GM20000 (cell line): Measurements from ENCODE around the gene C1RL.

Experiments used
- DNase-seq: peaks from one replicate; pipeline ENCODE4 v3.0.0; 2012; ENCODE audit warnings: low spot score
- TF ChIP-seq, protein P1 (sequence below): IDR thresholded peaks from 2 replicates; pipeline ENCODE4 v1.5.1; 2012; ENCODE audit warnings: mild to moderate bottlenecking, control low read depth; ENCODE audit errors: extremely low read depth, missing control alignments

The C1RL gene, protein sequence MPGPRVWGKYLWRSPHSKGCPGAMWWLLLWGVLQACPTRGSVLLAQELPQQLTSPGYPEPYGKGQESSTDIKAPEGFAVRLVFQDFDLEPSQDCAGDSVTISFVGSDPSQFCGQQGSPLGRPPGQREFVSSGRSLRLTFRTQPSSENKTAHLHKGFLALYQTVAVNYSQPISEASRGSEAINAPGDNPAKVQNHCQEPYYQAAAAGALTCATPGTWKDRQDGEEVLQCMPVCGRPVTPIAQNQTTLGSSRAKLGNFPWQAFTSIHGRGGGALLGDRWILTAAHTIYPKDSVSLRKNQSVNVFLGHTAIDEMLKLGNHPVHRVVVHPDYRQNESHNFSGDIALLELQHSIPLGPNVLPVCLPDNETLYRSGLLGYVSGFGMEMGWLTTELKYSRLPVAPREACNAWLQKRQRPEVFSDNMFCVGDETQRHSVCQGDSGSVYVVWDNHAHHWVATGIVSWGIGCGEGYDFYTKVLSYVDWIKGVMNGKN

DNA sequence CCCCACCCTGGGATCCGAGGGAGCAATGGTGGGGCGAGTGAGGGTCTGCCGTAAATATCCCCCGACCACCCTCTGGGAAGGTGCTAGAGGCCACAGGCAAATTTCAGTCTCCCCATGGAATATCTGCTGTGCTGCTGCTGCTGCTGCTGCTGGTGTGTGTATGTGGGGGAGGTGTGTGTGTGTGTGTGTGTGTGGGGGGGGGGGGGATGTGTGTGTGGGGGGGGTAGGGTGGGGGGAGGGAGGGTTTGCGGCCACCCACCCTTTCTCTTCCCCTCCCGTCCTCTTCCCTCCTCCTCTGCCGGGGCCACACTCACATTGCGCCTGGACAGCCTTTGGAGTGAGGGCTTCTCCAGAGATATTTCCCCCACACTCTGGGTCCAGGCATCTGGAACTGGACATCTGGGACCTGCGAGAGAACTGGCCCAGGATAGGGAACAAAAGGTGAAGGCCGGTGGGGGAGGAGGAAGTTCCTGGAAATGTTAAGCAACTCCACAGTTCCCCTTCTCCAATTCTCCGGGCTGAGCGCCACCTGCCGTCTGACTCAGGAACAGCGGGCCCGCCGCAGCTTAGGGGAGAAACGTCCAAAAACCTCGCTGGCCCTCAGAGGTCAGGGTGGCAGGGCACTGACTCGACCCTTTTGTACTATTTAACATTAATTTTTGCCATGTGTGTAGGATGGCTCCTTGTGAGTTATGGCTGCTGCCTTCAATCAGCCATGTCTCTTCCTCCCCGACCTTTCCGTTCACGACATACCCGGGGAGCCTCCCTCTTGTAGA, at the start of gene C1RL:
Gene C1RL (minus strand): TSS at position 419 of the 776 bp plus-strand sequence. CDS start 34 bp downstream, at position 385.
- DNase-seq, result peak; percentile 64
- TF ChIP-seq, protein P1, sequence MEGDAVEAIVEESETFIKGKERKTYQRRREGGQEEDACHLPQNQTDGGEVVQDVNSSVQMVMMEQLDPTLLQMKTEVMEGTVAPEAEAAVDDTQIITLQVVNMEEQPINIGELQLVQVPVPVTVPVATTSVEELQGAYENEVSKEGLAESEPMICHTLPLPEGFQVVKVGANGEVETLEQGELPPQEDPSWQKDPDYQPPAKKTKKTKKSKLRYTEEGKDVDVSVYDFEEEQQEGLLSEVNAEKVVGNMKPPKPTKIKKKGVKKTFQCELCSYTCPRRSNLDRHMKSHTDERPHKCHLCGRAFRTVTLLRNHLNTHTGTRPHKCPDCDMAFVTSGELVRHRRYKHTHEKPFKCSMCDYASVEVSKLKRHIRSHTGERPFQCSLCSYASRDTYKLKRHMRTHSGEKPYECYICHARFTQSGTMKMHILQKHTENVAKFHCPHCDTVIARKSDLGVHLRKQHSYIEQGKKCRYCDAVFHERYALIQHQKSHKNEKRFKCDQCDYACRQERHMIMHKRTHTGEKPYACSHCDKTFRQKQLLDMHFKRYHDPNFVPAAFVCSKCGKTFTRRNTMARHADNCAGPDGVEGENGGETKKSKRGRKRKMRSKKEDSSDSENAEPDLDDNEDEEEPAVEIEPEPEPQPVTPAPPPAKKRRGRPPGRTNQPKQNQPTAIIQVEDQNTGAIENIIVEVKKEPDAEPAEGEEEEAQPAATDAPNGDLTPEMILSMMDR, result peak; percentile 95

DNA sequence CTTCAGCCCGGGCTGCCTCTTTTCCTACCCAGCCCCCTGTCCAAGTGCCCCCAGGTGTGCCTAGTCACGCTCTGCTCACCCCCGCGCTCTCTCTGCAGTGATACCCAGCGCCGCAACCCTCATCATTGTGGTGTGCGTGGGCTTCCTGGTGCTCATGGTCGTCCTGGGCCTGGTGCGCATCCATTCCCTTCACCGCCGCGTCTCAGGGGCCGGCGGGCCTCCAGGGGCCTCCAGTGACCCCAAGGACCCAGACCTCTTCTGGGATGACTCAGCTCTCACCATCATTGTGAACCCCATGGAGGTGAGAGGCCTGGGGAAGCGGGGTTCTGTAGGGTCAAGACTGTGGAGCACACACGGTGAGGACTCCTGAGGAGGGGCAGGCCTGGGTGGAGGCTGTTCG, 48.4 kb upstream of the C1RL start:
- DNase-seq, result no peak
- TF ChIP-seq, protein P1, result no peak

DNA sequence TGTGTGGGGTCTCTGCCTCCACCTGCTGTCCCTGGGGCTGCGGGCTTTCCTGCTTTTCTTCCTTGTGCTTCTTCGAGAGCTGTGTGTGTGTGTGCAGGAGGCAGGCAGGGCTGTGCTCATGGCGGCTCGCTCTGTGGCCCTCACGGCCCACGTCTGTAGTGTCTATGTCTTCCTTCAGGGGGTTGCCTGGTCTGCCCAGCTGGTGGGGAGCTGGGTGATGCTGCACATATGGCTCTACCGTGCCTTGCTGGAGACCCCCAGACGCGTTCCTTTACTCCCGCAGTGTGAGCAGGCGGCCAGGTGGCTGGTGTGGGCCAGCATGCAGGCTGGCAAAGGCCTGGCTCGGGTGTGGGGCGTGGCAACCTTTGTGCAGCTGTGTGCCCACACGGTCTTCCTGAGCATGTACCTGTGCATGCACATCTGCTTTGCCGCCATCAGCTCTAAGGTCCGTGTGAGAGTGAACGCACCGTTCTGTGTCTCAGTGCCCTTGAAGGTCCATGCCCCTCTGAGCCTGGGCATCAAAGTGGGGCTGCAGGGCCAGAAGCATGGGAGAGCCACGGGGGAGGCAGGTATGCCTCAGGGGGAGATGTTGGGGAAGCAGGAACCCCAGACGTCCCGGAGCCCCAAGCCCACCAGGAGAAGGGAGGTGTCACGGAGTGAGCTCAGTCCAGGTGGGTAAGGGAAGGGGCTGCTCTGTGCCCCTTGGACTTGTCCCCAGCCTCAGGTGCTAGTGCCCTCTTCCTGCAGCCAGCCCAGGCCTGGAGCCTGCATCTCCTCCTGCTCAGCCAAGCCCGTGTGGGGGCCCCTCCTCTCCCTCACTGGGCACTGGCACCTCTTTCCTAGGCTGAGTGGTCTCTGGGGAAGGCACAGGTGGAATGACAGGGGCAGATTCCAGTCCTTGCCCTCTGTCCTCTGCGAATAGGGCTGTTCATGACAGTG, 47.5 kb upstream of the C1RL start:
- TF ChIP-seq, protein P1, result no peak
- no peak for DNase-seq

DNA sequence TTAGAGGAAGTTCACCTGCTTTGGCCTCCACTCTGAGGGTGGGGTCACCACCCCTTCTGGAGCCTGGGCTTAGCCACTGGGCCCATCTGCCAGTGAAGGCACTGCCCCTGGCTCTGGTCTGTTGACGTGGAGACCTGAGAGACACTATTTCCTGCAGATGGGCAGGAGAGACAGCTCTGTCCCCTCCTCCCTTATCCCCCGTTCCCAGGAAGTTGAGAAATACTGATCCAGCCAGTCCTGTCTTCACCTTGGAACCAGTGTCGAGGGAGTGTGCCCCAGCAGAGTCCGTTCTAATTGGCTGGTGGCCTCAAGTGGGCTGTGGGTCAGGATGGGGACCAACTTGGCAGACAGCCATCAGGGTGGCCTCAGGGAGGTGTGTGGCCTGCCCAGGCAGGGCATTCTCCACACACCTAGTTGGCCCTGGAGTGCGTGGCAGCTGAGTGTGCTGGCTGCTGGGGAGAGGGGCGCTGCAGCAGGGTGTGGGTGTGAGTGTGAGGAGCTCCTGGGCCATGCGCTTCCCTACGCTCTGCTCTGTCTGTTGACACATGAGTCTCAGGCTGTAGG, 46.5 kb upstream of the C1RL start:
- DNase-seq, result no peak
- TF ChIP-seq, protein P1, result no peak

DNA sequence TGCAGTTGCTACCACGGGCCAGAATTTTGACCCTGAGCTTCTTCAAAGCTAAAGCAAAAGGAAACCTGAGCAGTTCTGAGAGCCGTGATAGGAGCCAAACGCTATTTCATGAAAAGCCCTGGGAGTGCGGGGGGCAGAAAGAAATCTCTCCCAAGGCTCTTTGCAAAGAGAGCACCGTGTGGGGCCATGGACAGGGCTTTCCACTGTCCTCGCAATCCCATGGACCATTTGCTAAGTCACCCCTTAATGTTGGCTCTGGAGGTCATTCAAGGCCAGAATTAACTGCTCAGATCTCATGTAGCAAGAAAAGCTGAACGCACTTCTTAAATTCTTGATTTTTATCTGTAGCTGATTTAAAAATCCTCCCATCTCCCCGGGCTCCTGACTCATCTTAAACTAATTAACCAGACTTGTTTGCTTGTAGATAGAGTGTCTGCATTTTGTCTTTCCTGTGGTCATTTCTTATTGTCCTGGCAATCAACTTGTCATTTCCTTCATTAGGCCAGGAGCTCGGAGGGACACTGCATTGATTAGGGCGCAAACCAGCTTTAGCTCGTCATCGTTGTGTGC, 46.0 kb upstream of the C1RL start:
- no peak for DNase-seq
- TF ChIP-seq, protein P1, result no peak

DNA sequence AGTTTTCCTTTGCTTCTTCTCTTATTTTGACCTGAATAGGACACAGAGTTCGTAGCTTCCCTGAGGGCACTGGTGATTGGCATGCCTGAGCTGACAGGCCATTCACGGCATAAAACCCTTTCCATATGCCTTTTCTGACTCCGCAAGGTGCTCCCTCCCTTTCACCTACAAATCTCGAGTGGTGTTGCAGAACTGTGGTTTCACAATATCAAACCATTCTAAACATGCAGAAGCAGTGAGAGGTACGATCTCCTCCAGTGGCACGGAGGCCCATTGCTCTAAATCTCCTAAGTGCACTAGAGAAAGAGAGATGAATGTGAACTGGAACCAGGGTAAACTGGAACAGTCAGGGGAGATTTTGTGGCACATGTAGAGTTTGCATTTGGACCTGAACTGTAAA, 45.0 kb upstream of the C1RL start:
- TF ChIP-seq, protein P1, result no peak
- no peak for DNase-seq
